GM12878 (cell line): Measurements from ENCODE around the gene BMP8B. TPM values are rescaled to one million over a fixed set of nuclear protein-coding genes. Genes with fewer than 3 reads are reported as not detected.
A peak's percentile ranks its signal among the peaks of the same experiment; 100 is the strongest.

Source experiments
- EP300 ChIP-seq, 2 experiments: fragments of 150-350 bp in 1 of 2; IDR thresholded peaks; 2 replicates each; pipeline ENCODE4 v1.6.1; 2011 to 2012; ENCODE audit warnings: low read depth in 2 of 2, low read length in 2 of 2, borderline replicate concordance in 1 of 2, improper control_type of control experiment in 1 of 2, inconsistent platforms in 1 of 2; ENCODE audit not compliant: control insufficient read depth in 1 of 2
- PBX3 ChIP-seq: IDR thresholded peaks from 2 replicates; pipeline ENCODE4 v1.6.1; 2011; ENCODE audit warnings: mild to moderate bottlenecking, low read depth, low read length, moderate library complexity; ENCODE audit not compliant: insufficient replicate concordance
- RCOR1 ChIP-seq: conservative IDR thresholded peaks from 2 replicates; pipeline ENCODE4 v1.6.1; 2012; ENCODE audit warnings: low read depth, low read length, improper control_type of control experiment
- SIX5 ChIP-seq: IDR thresholded peaks from 2 replicates; pipeline ENCODE4 v1.6.1; 2011; ENCODE audit warnings: mild to moderate bottlenecking, low read depth, low read length, moderate library complexity; ENCODE audit not compliant: severe bottlenecking
- SP1 ChIP-seq: IDR thresholded peaks from one replicate; pipeline ENCODE4 v1.6.1; 2011; ENCODE audit warnings: low read depth, low read length
- WRNIP1 ChIP-seq: IDR thresholded peaks from 2 replicates; pipeline ENCODE4 v1.6.1; 2011; ENCODE audit warnings: low read depth, low read length, improper control_type of control experiment, borderline replicate concordance
- YY1 ChIP-seq: IDR thresholded peaks from 2 replicates; pipeline ENCODE4 v1.6.1; 2011; ENCODE audit warnings: low read depth, mild to moderate bottlenecking, low read length
- ZBTB11 ChIP-seq: fragments of 450-650 bp; formaldehyde crosslinking; IDR thresholded peaks from 2 replicates; pipeline ENCODE4 v1.5.0; 2022; ENCODE audit warnings: mild to moderate bottlenecking, missing genetic modification characterization
- polyA plus RNA-seq, 11 experiments: library from polyadenylated mRNA; depleted of rRNA in 4 of 11; unstranded in 6 of 11; stranded (reverse) in 5 of 11; fragments of >200 nt; fragmentation: Nextera tagmentation in 4 of 11; fragmentation: Illumina TruSeq in 1 of 11; extraction: Ambion mirVana in 4 of 11; extraction: Trizol in 1 of 11; gene quantifications; 1 replicate in 1 of 11; 2 replicates in 10 of 11; pipeline versions ENCODE4 v1.2.1 to v1.2.3, GENCODE V29; 2011 to 2016; ENCODE audit warnings: inconsistent platforms in 2 of 11, missing spikeins in 2 of 11, low read depth in 1 of 11
- total RNA-seq, 4 experiments: library from RNA; depleted of rRNA in 3 of 4; stranded (reverse); fragments of >200 nt in 3 of 4; fragmentation: Illumina TruSeq in 1 of 4; extraction: Trizol in 1 of 4; gene quantifications; 2 replicates each; pipeline versions ENCODE4 v1.2.1 to v1.2.3, GENCODE V29; 2013 to 2021

The BMP8B gene
- total and polyA plus RNA-seq, 10 of the 15 experiments (the other 5 are each of a cell fraction or from before 2014, with no cell fraction given) = 0.09 to 1.2 (median 0.52) TPM

- TF ChIP-seq ZBTB11 (peak; percentile 52; the same call in 1 of the 2 replicates), SIX5 (no peak), EP300 (IDR thresholded peaks at IDR 0.05; ENCODE audit: borderline replicate concordance in 1 of 2, control insufficient read depth in 1 of 2, low read depth in 2 of 2, low read length in 2 of 2) (0 out of 4 replicates have a peak, but pooled peaks of 1 of the 2 experiments have one; percentile 24), WRNIP1 (no peak), RCOR1 (no peak), PBX3 (no peak), YY1 (peak; percentile 71), SP1 (peak; percentile 35)
Measured at GRCh38 chr1:39788758-39789570, at the start of gene BMP8B (continued).
